Aorta (tissue), 5 donors: ENCODE measurements around the gene SLC16A1. TPM values are rescaled to one million over a fixed set of nuclear protein-coding genes. Genes with fewer than 3 reads are reported as not detected.

Experiments used
- ATAC-seq: fragments of 200-7000 bp; cut with Tn5 transposase; one replicate; pipeline ENCODE4 v1.9.1; 2022; ENCODE audit warnings: moderate library complexity; ENCODE audit not compliant: low FRiP score
- DNase-seq, 2 donors: peaks; one replicate each; pipeline ENCODE4 v3.0.0-alpha.2; 2020
- H3K27ac ChIP-seq, 2 donors: one replicate each; pipeline ENCODE4 v1.5.1; 2013; ENCODE audit warnings: low read length in 2 of 2, mild to moderate bottlenecking in 2 of 2, moderate library complexity in 2 of 2, control low read depth in 1 of 2, inconsistent platforms in 1 of 2, low read depth in 1 of 2
- H3K27me3 ChIP-seq, 2 donors: one replicate each; pipeline ENCODE4 v1.6.1; 2013; ENCODE audit warnings: control low read depth in 1 of 2, low read length in 1 of 2, mild to moderate bottlenecking in 1 of 2, moderate library complexity in 1 of 2; ENCODE audit not compliant: insufficient read depth in 2 of 2, control insufficient read depth in 1 of 2
- H3K36me3 ChIP-seq, 2 donors: one replicate each; pipeline ENCODE4 v1.6.1; 2013; ENCODE audit warnings: control low read depth in 1 of 2, low read length in 1 of 2, mild to moderate bottlenecking in 1 of 2; ENCODE audit not compliant: insufficient read depth in 2 of 2, control insufficient read depth in 1 of 2
- H3K4me1 ChIP-seq, 2 donors: one replicate each; pipeline ENCODE4 v1.6.1; 2013; ENCODE audit warnings: low read length in 2 of 2, control low read depth in 1 of 2, mild to moderate bottlenecking in 1 of 2, moderate library complexity in 1 of 2; ENCODE audit not compliant: insufficient read depth in 2 of 2, control insufficient read depth in 1 of 2
- H3K4me3 ChIP-seq, 2 donors: one replicate each; pipeline ENCODE4 v1.5.1; 2013; ENCODE audit warnings: low read length in 2 of 2, control low read depth in 1 of 2, mild to moderate bottlenecking in 1 of 2
- H3K9me3 ChIP-seq: one replicate; pipeline ENCODE4 v1.6.1; 2013; ENCODE audit warnings: mild to moderate bottlenecking, low read length; ENCODE audit not compliant: control insufficient read depth
- WGBS, 2 donors: extraction: QIAGEN DNeasy Blood & Tissue Kit; methylation state at CpG; one replicate each; pipeline ENCODE4 v1.1.7; 2013; 5-methylcytosine and 5-hydroxymethylcytosine counted together
- intact Hi-C, 2 donors: fragments of 100-400 bp; cut with DNase I; formaldehyde crosslinking; loops; one replicate each; pipeline versions ENCODE4 v1.14.2 to v1.15.0; 2022
- polyA plus RNA-seq, 2 donors: library from polyadenylated mRNA; stranded (reverse); fragments of 200-250 nt; gene quantifications; one replicate each; pipeline ENCODE4 v1.2.3, GENCODE V29; 2013
- total RNA-seq, 2 donors: library from RNA; stranded (reverse); fragmentation: NEBNext Ultra II Directional; extraction: Animal tissue kit (Norgen Biotek cat#: 25700); gene quantifications; one replicate each; pipeline ENCODE4 v1.2.1, GENCODE V29; 2021
- donor health status: healthy with polysubstance abuse.
- donor health status: Bipolar disorder and iron deficiency.
- donor health status: DM: no; HTN: no; CAD: no.
- donor health status: DM: no; HTN: no; CAD: no.
- donor health status: DM: yes; HTN: yes; CAD: no.

Gene SLC16A1
- total and polyA plus RNA-seq, 4 donors, result 3.0 to 32.4 (median 19.7) TPM

DNA sequence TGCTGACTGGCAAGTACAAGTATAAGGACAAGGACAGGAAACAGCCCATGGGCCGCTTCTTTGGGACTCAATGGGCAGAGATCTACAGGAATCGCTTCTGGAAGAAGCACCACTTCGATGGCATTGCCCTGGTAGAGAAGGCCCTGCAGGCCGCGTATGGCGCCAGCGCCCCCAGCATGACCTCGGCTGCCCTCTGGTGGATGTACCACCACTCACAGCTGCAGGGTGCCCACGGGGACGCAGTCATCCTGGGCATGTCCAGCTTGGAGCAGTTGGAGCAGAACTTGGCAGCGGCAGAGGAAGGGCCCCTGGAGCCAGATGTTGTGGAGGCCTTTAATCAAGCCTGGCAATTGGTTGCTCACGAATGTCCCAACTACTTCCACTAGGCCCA, 32.0 kb downstream of the SLC16A1 start:
- intact Hi-C loops, result no loop called here
- Histone ChIP-seq H3K36me3 (peaks cover 0 to 2% of the 10 kb centered on the region in 2 donors), H3K27me3 (no peaks in the 10 kb centered on the region), H3K4me3 (no peak overlapping the region), H3K4me1 (no peaks in the 10 kb centered on the region), H3K9me3 (no peaks in the 10 kb centered on the region), H3K27ac (no peak overlapping the region)
- no peak for DNase-seq
- no peak for ATAC-seq
- WGBS, 2 donors, result 93 to 96% methylated on average over 12 of the region's 12 CpGs

DNA sequence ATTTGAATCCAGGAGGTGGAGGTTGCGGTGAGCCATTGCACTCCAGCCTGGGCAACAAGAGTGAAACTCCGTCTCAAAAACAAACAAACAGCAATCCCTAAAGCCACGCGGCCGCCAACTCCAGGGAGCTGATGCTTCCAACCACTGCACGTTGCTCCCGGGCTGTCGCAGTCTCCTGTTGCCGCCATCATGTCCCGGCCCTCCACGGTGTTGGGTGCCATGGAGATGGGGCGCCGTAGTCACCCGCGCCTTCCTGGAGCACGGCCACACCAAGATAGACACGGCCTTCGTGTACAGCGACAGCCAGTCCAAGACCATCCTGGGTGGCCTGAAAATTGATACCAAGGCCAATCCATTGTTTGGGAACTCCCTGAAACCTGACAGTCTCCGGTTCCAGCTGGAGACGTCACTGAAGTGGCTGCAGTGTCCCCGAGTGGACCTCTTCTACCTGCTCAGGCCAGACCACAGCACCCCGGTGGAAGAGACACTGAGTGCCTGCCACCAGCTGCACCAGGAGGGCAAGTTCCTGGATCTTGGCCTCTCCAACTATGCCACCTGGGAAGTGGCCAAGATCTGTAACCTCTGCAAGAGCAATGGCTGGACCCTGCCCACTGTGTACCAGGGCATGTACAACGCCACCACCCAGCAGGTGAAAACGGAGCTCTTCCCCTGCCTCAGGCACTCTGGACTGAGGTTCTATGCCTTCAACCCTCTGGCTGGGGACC, 32.6 kb downstream of the SLC16A1 start:
- Histone ChIP-seq H3K27me3 (no peaks in the 10 kb centered on the region), H3K36me3 (peaks cover 0 to 2% of the 10 kb centered on the region in 2 donors), H3K27ac (no peak overlapping the region), H3K4me3 (no peak overlapping the region), H3K4me1 (no peaks in the 10 kb centered on the region), H3K9me3 (no peaks in the 10 kb centered on the region)
- ATAC-seq, result no peak
- WGBS, 2 donors, result 93 to 97% methylated on average over 23 to 25 of the region's 25 CpGs
- no peak for DNase-seq
- intact Hi-C loops, result no loop called here

DNA sequence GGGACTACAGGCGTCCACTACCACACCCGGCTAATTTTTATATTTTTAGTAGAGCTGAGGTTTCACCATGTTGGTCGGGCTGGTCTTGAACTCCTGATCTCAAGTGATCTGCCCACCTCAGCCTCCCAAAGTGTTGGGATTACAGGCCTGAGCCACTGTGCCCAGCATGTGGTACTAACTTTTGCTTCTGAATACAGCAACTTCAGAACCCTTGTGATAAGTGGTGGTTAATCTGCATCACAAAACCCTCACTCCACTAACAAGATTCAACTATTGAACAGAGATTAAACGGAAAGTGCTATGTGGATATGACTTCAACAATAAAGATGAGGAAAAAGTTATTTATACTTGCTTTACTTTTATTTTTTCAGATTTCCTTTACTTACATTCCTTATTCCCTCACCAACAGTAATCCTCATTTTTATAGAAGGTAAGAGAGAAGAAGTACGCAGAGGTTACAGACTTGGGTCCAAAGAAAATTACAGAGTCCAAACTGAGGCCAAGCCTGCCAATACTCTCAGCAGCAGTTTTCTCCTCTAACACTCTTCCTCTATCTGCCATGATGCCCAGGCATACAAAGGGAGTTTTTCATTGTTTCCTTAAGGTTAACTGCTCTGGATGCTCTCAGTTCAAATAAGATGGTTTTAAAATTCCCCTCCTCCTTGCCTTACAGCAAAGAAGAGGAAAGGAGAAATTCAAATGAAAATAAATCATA, 44.3 kb downstream of the SLC16A1 start:
- ATAC-seq, result no peak
- WGBS, 2 donors, result 91 to 93% methylated on average over 5 of the region's 5 CpGs
- Histone ChIP-seq H3K36me3 (no peaks in the 10 kb centered on the region), H3K4me1 (no peaks in the 10 kb centered on the region), H3K27me3 (no peaks in the 10 kb centered on the region), H3K4me3 (no peak overlapping the region), H3K9me3 (no peaks in the 10 kb centered on the region), H3K27ac (no peak overlapping the region)
- no peak for DNase-seq
- intact Hi-C loops, result no loop called here

DNA sequence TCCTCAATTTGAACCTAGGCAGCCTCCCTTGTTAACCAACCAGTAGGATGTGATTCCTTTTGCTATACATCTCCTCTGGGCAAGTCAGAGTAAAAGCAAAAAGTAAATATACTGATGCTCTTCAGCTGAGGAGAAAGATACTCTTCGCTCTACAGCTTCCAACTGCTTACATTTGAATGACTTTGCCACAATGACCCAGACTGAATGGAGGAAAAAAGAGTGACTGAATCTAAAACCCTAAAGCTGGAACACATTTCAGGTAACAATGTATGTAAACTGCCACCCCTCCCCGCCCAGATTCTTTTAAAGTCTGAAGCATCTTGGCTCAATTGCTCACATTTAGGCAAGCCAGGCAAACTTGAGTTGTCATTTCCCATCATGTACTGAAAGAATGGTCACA, 46.1 kb downstream of the SLC16A1 start:
- no peaks in the 10 kb centered on the region for H3K9me3 ChIP-seq
- H3K27ac ChIP-seq, result no peak overlapping the region
- DNase-seq (no peak), ATAC-seq (no peak)
- H3K4me3 ChIP-seq, result no peak overlapping the region
- peaks cover 0 to 6% of the 10 kb centered on the region in 2 donors for H3K4me1 ChIP-seq
- intact Hi-C loops, result no loop called here
- no peaks in the 10 kb centered on the region for H3K36me3 ChIP-seq
- 95 to 96% methylated on average over 2 of the region's 2 CpGs for WGBS, 2 donors
- no peaks in the 10 kb centered on the region for H3K27me3 ChIP-seq

DNA sequence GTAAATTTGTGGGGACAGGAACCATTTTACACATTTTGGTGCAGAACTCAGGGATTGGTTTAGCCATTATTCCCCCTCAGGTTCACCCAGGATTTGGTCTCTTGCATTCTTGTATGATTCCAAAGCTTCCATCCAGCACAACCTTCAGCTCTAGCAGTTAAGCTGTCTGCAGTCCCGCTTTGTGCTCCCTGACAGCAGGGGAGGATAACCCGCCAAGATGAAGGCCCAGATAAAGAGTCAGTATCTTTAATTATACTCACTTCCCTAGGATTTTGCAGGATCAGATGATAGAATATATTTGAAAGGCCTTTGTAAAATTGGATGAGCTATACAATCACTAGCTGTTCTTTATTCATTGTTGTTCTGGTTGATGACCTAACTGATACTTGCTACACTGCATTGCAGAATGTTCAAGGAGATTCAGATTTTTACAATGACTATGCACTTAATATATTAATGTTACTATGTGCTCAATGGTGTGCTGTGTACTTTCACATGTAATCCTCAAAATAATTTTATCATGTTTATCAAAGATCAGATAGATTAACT, 49.8 kb downstream of the SLC16A1 start:
- H3K36me3 ChIP-seq, result no peaks in the 10 kb centered on the region
- no peak overlapping the region for H3K4me3 ChIP-seq
- no peaks in the 10 kb centered on the region for H3K27me3 ChIP-seq
- WGBS, 2 donors, result 96 to 97% methylated on average over 2 of the region's 2 CpGs
- no peaks in the 10 kb centered on the region for H3K9me3 ChIP-seq
- intact Hi-C loops, result no loop called here
- ATAC-seq, result no peak
- DNase-seq, result no peak
- peaks cover 0 to 7% of the 10 kb centered on the region in 2 donors for H3K4me1 ChIP-seq
- no peak overlapping the region for H3K27ac ChIP-seq

DNA sequence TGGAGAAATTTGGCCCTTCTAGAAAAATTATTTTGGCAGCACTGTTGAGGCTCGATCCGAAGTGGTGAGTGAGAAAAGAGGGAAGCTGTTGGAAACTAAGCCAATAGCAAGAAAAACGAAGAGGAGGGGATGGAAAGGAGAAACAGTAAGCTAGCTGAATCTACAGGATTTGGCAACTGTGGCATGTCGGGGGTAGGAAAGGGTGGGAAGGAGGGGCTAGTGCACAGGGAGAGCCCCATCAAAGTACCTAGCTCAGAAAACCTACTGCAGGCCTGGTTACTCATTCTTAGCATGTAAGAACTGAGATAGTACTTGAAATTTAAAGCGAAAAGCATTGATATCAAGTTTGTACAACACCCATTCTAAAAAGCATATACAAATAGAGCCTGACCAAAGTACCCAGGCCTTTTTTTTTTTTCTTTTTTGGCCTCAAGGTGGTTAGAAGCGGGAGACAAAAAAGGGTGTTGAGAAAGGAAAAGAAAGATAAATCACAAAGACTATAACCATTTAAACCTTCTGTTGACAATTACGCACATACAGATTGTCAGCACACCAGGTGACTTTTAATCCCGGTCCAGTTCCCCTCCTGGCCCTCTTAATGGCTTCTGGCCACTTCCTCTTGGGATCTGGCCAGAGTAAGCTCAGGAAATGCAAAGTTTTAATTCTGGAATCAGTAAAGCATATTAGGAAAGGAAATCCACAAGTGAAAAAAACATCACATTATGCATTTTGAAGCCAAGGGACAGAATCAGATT, 50.4 kb downstream of the SLC16A1 start:
- H3K27me3 ChIP-seq, result no peaks in the 10 kb centered on the region
- intact Hi-C loops, result no loop called here
- H3K4me1 ChIP-seq, result peaks cover 0 to 7% of the 10 kb centered on the region in 2 donors
- H3K27ac ChIP-seq, result no peak overlapping the region
- ATAC-seq, result no peak
- H3K4me3 ChIP-seq, result no peak overlapping the region
- DNase-seq, result no peak
- no peaks in the 10 kb centered on the region for H3K36me3 ChIP-seq
- H3K9me3 ChIP-seq, result no peaks in the 10 kb centered on the region
- WGBS, 2 donors, result 31 to 33% methylated on average over 8 of the region's 8 CpGs

DNA sequence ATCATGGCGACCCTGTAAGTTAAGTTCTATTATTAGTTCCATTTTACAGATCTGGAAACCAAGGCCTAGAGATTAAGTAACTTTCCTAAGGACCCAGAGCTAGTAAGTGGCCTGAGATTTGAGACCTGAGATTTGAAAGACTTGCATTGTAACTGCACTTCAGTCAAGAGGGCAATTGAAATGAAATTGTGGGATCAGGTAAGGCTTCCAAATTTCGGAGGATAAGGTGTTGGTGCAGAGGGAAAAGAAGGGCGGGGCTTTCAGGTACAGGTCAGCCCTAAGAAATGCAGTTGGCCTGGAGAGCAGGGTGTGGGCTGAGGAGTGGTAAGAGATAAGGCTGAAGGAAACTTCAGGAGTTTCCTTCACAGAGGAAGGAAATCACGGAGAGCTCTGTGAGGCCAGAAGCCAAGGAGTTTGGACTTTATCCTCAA, 51.1 kb downstream of the SLC16A1 start:
- H3K27me3 ChIP-seq, result no peaks in the 10 kb centered on the region
- ATAC-seq (no peak), DNase-seq (no peak)
- no peak overlapping the region for H3K4me3 ChIP-seq
- intact Hi-C loops, result no loop called here
- peaks cover 0 to 7% of the 10 kb centered on the region in 2 donors for H3K4me1 ChIP-seq
- no peak overlapping the region for H3K27ac ChIP-seq
- no peaks in the 10 kb centered on the region for H3K9me3 ChIP-seq
- H3K36me3 ChIP-seq, result no peaks in the 10 kb centered on the region
- 70 to 75% methylated on average over 4 of the region's 4 CpGs for whole genome bisulfite sequencing, 2 donors

DNA sequence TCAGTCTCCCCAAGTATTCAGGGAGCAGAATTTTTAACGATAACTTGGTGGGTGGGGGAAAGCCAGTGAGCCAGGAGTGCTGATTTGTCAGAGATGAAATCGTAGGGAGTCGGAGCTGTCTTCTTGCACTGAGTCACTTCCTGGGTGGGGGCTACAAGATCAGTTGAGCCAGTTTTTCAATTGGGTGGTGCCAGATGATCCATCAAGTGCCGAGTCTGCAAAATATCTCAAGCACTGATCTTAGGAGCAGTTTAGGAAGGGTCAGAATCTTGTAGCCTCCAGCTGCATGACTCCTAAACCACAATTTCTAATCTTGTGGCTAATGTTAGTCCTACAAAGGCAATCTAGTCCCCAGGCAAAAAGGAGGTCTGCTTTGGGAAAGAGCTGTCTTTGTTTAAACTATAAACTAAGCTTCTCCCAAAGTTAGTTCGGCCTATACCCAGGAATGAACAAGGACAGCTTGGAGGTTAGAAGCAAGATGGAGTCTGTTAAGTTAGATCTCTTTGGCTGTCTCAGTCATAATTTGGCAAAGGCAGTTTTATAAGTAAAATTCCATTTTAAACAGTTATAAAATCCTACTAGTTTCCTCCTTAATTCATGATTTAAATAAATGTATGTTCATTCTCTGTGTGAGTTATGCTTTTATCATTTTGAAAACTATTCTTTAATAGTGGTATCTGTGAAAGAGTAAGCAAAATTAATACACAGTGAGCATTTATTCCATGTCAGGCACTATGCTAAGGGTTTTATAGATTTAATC, 51.7 kb downstream of the SLC16A1 start:
- no peak for ATAC-seq
- 76 to 81% methylated on average over 5 of the region's 5 CpGs for WGBS, 2 donors
- Histone ChIP-seq H3K4me3 (no peak overlapping the region), H3K9me3 (no peaks in the 10 kb centered on the region), H3K36me3 (no peaks in the 10 kb centered on the region), H3K4me1 (peaks cover 0 to 7% of the 10 kb centered on the region in 2 donors), H3K27ac (no peak overlapping the region), H3K27me3 (no peaks in the 10 kb centered on the region)
- no peak for DNase-seq
- intact Hi-C loops, result no loop called here
